ENCODE data around the gene GASK1A.

DNA sequence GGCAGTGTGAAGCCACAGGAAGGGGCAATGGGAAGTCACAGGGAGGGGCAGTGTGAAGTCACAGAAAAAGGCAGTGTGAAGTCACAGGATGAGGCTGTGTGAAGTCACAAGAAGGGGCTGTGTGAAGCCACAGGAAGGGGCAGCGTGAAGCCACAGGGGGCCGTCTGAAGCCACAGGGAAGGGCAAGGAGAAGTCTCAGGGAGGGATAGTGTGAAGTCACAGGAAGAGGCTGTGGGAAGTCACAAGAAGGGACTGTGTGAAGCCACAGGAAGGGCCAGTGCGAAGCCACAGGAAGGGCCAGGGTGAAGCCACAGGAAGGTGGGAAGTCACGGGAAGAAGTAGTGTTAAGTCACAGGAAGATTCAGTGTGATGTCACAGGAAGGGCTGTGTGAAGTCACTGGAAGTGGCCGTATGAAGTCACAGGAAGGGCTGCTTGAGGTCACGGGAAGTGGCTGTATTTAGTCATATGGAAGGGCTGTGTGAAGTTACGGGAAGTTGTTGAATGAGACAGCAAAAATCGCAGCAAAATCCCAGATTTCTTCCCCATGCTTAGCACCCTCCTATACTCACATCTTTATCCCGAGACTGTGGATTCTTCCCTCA is 38.6 kb downstream of the GASK1A start:
- no peak for TF ChIP-seq POLR2A (IDR thresholded peaks at IDR 0.05)
- TF ChIP-seq, protein P1, sequence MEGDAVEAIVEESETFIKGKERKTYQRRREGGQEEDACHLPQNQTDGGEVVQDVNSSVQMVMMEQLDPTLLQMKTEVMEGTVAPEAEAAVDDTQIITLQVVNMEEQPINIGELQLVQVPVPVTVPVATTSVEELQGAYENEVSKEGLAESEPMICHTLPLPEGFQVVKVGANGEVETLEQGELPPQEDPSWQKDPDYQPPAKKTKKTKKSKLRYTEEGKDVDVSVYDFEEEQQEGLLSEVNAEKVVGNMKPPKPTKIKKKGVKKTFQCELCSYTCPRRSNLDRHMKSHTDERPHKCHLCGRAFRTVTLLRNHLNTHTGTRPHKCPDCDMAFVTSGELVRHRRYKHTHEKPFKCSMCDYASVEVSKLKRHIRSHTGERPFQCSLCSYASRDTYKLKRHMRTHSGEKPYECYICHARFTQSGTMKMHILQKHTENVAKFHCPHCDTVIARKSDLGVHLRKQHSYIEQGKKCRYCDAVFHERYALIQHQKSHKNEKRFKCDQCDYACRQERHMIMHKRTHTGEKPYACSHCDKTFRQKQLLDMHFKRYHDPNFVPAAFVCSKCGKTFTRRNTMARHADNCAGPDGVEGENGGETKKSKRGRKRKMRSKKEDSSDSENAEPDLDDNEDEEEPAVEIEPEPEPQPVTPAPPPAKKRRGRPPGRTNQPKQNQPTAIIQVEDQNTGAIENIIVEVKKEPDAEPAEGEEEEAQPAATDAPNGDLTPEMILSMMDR (IDR thresholded peaks at IDR 0.05): no peak

Measured in body of pancreas (tissue), 4 donors.